GM18873 (cell line): ENCODE measurements around the gene CSMD2.
A peak's percentile ranks its signal among the peaks of the same experiment; 100 is the strongest.

Experiments used
- ATAC-seq: cut with Tn5 transposase; IDR thresholded peaks from one replicate; pipeline ENCODE4 v1.9.1; 2021; ENCODE audit warnings: mild to moderate bottlenecking, moderate library complexity, moderate number of reproducible peaks; ENCODE audit not compliant: unreplicated experiment, low FRiP score

Gene CSMD2

DNA sequence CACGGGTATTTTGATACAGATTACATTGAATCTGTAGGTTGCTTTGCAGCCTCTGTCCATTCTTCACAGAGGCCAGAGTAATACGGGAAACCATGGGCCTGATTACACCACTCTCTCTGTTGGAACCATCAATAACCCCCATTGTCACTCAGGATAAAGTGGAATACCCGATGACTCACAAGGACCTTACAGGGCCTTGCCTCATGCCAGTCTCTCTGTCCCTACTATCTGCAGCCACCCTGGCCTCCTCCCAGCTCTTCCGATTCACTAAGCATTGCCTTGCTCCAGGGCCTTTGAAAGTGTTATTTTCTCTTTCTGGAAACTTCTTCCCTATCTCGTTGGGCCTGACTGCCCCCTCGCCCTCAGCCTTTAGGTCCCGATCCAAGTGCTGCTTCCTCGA lies 239.4 kb downstream of the CSMD2 start:
- no peak for ATAC-seq

DNA sequence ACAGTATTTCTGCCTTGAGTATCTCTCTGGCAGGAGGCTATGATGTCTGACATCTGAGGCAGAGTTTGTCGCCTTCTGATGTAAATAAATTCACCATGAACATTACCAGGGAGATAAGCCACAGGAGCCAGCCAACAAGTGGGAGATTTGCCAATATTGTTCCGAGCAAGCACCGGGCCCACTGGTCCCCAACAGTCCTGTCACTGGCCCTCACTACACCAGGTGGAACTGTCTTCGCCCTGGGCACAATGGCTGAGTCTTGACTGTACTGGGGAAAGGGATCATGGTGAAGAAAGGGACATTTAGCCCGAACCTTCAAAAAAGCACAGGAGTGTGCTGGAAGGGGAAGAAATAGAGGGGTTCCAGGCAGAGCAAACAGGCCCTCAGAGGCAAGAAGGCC lies 243.7 kb downstream of the CSMD2 start:
- ATAC-seq = no peak

DNA sequence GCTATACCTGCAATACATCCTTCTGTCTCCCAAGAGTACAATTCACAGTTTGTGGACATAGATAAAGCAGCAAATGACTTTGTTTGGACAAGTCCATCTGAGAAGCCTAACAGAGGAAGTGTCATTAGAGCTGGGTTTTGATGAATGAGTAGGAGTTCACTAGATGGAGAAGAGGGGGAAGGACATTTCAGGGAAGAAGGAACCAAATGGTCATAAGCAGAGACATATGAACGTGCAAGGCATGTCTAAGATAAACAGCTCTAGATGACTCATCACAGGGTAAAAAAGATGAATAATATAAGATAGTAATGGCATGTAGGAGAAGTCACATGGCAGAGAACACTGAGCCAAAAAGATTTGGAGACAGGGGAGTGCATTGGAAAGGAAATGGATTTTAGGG lies 246.7 kb downstream of the CSMD2 start:
- no peak for ATAC-seq

DNA sequence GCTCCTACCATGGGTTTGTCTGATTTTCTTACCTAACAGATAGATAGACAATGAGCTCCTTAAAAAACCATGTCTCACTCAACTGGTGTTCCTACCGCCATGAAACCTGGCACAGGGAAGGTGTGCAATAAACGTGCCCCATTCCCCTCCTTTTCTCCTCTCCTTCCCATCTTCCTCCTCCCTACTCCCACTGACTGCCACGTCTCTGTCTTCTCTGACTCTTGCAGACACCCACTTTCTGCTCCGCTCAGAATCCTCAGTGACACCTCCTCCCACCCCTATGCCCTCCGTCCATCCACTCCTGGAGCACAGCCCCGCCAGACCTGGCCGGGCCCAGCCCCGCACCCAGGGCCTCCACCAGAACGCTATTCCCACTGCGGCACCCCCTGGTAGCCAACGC lies 248.2 kb downstream of the CSMD2 start:
- ATAC-seq = no peak

DNA sequence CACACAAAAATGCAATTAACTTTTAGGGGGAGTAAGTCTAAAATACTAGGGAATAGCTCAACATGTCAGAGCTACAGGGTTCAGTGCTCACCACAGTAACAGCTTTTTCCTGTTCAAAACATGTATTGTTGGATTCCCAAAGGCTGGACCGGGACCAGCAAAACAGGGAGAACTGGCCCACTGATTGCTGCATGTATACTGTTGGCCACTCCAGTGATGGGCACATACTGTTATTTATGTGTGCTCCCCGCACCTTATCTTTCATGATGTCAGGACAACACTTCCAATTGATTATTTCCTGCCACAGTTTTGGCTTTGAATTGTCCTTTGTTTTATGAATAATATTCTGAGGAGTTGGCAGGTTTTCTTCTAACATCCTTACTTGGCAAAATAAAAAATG lies 250.5 kb downstream of the CSMD2 start:
- no peak for ATAC-seq

DNA sequence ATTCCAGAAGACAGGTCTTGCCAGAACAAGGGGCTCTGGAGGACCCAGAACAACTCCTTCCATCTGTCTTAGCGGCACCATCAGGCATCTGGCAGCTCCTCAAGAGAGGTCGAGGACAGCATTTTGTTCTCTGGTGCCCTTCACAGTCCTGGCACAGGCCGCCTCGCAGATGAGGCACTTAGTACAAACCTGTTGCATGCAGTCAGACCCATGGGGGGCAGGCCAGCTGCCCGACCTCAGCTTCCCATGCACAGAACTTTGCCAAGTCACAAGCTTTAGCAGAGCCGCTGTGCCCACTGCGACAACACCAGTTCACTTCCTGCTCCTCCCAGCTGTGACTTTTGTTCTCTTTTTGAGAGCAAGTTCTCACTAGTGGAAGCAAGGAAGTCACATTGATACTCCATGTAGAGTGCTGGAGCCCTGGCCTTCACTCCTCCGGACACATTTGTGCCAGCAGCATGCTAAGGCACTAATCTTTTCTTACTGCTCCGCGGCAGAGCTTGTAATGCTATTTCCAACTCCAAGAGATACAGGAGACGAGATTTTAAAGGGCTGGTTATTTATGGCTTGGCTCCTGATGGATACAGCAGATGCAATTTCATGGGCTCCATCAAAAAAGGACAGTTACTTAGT lies 256.6 kb downstream of the CSMD2 start:
- no peak for ATAC-seq

DNA sequence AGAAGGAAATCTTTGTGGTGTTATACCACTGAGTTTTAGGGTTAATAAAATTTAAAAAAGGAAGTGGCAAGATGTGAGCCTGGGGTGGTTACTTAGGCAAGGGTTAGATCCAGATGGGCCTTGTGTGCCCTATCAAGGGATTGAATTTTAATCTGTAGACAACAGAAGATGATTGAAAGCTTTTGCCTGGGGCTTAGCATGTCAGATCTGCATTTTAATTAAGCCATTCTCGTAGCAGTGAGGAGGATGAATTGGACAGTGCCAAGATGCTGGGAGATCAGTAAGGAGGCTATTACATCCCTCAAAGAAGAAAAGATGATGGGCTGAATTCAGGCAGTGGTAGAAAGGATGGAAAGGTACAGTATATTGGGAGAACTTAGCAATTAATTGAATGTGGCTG lies 258.9 kb downstream of the CSMD2 start:
- ATAC-seq = no peak

DNA sequence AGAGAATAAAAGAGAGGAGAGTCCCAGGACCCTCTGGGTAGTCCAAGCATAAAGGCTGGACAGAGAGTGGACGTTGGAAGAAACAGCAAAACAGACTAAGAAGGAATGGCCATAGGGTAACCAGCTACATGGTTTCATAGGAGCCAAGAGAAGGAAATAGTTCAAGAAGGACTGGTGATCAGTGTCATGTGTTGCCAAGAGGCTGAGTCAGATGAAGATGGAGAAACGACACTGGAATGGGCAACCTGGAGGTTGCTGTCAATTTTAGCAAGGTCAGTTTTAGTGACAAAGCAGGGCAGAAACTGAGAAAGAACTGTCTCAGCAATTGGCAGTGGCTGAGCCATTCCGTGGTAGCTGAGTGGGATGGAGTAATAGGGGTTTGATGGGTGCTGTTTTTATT lies 259.8 kb downstream of the CSMD2 start:
- ATAC-seq = no peak

DNA sequence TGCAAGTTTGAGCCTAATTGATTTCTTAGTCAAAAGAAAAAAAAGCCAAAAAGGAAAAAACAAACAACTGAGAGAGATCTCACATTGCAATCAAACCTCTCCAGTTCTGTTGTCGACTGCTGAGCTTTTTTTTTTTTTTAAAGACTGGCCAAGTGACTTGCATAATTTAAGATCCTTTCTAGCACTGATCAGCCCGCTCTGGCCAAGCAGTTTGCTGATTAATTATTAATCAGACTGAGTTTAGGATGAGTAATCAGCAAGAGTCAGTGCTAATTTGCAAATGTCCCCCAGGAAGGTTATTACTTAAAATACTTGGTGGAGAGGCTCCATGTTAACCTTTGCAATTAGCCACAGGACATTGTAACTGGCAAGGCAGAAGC lies 261.8 kb downstream of the CSMD2 start:
- peak; percentile 39 for ATAC-seq

DNA sequence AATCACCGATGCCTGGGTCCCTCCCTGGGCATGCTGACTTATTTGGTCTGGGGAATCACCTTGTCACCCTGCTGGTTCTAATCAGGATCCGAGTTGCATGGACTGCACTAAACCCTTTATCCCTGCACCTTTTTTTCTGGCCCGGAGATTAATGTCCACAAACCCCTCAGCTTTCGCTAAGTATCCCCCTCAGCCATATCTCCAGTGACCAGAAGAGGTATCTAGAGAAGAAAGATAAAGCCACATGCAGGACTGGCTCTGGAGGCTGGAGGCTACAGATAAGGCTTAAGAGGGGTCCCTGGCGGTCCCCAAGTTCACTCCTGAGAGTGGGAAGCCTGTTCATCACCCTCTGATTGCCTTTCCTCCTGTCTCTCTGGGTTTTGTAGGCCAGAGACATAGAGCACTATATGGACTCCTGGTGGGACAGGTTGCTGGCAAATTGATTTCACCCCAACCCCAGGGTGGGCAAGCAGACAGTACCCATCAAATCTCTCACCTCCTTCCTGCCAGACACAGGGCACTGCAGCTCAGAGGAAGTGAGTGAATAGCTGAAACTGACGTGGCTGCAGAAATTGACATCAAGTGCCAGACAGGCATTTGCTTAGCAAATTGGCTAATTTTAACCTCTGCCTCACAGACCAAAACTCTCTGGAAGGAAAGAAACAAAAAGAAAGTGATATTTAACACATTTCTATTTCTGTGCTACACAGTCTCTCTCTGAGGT lies 262.4 kb downstream of the CSMD2 start:
- ATAC-seq = peak; percentile 79

DNA sequence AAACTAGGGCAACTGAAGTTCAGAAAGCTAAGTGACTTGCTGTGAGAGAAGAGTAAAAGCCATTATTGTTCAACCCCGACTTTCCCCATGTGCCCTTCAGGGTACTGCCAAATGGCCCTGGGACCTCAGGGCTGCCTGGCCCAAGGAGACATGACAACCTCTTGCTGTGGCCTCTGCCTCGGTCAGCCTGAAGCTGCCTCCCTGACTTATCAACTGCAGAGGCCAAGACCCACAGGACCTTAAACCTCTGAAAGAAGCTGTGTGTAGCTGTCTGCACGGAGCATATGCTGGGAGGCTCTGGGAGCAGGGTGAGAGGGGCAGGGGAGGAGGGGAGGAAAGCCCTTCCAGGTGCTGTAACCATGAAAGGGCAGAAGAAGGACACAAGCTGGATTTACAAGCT lies 265.3 kb downstream of the CSMD2 start:
- ATAC-seq = no peak

DNA sequence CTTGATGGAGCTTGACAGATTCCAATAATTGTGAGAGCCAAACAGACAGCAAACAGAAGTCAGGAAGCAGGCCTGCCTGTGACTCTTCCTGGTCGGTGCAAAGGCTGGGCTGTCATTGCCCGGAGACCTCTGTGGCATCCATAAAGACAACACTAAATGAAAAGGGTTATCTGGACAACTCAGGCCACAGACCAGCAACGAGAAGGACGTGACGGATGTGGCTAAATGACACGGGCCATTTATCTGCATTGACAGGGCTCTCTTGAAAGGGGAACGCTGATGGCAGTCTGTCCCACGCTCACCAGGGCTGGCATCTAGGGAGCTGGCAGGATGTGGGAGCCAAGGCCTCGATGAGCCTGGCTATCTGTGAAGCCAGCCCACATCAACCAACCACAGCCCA lies 266.1 kb downstream of the CSMD2 start:
- ATAC-seq = no peak

DNA sequence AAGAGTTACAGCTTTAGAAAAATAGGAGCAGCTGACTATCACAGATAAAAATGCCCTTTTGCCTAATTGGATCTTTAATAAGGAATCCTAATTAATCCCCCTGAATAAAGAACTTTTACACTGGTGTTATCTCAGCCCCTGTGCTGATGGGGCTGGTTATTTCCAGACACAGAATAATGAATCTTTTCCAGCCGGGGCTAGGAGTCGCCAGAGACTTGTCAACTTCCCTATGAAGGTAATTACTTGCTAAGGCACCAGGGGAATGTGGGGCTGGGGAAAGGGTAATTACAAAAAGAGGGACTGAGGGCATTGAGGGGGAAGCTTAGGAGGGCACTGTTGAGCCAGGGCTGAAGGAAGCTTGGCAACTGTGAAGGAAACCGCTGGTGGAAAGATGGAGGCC lies 266.6 kb downstream of the CSMD2 start:
- ATAC-seq = no peak

DNA sequence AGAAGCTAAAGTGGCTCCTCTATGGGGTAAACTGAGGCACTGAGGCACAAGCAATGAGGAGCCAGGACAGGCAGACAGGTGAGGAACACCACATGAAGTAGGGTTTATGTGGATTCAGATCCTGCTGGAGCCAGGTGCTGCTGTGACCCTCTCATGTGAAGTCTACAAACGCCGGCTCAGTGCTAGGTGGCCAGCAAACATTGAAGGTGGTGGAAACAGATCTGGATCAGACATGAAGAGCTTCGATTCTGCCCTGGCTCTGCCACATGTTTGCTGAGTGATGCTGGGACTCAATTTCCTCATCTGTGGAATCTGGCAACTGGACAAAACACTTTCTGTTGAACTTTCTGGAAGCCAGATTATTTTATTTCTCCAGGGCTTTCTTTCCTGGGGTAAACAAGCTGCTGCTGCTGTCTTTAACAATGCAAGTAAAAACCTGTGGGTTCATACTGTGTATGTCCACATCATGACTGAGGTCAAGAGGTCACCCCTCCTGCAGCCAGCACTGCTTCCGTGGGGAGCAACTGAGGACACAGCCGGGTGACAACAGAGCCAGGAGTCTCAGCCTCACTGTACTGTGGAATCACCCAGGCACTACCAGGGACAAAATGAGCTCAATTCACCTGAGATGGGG lies 267.8 kb downstream of the CSMD2 start:
- ATAC-seq = no peak

DNA sequence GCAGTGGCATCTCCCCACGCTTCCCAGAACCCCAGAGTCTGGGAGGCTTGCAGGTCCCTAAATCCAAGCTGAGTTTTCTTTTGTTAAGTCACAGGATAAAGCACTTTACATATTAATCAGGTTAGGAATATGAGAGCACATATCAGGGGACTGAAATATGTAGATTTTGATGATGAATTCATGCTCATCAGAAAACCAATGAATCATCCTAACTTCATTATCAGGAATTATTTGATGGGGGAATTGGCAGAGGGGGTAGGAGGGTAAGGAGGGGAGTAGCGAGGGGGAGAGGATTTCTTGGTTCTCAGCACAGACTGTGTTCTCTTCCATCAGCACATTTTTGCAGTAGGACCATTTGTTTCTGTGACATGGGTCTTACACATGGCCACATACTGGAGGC lies 269.1 kb downstream of the CSMD2 start:
- no peak for ATAC-seq

DNA sequence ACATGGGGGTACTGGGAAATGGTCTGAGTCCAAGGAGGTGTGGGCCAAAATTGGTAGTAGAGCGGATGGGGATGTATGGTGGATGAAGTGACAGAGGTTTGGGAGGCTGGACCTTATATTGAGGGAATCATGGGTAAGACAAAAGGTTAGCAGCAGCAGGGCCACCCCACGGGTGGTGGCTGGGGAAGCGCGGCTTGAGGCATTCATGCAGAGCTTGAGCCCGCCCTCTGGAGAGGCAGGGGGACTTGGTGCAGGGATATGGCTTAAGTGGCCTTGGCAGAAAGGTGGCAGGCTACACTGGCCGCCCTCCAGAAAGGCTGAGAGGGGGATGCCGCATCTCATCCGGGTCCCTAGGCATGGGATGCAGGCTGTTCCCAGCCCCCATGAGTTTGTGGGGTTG lies 269.6 kb downstream of the CSMD2 start:
- no peak for ATAC-seq

DNA sequence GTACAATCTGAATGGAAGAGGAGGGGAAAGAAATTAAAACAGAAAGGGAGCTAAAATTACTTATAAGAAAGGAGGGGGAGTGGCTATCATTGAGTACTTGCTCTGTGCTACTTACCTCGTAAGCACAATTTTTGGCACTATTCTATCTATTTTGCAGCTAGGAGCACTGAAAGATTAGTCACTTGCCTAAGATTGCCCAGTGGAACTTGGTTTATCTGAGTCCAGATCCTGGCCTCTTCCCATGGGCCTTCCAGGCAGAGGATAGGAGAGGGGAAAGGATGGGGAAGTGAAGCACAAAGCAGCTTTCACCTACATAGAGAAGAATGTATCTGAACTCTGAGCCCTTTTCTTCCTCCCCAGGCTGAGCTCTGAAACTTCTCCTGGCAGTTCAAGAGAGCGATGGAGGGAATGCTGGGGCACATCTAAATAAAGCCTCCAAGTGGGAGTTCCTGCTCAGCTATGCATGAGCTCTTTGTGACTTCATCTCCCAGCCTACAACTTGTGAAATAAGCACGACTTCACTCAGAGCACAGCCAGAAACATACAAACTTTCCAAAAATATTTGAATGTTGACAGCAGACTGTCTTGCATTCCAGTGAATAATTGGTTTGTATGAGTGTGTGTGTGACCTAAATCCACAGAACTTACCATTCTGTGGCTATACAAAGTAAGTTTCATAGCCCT lies 271.7 kb downstream of the CSMD2 start:
- no peak for ATAC-seq

DNA sequence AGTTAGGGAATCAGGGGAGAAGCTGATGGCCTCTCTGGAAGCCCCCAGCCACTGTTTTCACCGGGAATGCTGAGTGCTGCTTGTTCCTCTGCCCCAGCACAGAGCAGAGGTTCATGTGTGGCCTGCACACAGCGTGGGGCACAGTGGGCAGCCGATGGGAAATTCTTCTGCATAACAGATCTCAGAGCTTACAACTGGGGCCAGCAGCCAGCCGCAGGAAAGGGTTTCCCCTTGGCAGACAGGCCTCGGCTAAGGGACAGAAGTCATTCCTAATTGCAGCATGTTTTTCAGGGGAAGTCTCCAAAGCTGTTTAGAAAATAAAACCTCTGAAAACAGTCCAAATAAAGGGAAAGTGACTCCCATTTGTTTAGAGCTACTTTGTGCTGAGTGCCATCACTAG lies 278.5 kb downstream of the CSMD2 start:
- ATAC-seq = no peak

DNA sequence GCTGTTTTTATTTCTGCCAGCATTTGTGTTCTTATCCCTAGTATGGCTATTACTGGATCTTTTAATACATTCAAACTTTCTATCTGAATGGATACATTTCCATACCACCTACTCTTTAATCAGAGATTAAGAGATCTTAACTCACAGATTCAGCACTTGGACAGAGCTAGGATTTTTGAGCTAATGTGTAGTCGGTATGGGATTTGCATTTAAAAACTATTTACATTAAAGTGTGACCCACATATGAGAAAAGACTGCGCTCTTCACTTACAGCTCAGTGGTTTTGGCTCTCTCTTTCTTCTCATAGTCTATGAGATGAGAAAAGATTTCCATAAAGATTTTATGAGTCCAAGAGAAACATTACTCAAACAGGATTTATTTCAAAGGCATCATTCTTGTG lies 284.7 kb downstream of the CSMD2 start:
- ATAC-seq = no peak

DNA sequence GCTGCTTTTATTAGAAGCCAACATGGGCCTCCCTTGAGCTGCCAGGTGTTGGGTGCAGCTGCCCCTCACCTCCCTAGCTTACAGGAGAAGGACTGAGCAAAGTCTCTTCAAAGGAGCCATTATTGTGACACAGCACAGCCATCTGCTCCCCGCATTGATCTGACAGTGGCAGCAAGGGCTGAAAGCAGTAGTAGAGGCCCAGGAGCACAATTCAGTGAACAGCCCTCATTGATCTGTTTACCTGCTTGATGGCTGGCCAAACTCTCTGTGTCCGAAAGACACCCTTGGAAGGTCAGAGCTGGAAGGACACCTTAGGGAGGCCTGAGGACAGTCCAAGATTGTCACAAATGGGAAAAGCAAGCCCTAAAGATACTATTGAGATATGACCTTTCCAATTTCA lies 286.6 kb downstream of the CSMD2 start:
- no peak for ATAC-seq

DNA sequence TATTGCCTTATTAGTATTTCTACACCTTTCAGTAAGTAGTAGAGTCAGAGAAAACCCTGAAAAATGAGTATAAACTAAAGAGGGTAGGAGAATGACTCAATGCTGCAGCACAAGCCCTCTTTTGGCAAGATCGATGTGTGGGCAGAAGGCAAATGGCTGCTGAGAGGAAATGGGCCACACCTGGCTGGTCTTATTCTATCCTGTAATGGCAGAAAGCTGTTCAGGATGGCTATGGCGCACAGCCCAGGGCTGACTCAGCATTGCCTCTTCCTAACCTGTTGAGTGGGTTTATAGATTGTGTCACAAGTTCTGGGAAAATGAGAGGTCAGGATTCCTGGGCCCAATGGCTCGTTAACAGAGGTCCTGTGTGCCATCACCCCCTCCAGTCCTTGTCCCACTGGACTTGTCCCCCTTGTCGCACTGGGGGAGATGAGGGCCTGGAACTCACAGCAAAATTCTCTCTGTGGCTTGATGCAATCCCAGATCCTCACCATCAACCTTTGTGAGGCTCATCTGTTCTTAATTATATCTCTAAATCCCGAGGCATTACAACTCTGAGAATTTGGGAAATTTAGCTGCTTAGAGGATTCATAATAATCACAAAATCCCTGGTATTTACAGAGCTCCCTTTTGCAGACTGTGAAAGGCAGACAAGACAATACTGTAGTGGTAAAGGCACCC lies 287.9 kb downstream of the CSMD2 start:
- ATAC-seq = no peak
